ENCODE results near the gene ADAMTS3.

The ADAMTS3 gene

DNA sequence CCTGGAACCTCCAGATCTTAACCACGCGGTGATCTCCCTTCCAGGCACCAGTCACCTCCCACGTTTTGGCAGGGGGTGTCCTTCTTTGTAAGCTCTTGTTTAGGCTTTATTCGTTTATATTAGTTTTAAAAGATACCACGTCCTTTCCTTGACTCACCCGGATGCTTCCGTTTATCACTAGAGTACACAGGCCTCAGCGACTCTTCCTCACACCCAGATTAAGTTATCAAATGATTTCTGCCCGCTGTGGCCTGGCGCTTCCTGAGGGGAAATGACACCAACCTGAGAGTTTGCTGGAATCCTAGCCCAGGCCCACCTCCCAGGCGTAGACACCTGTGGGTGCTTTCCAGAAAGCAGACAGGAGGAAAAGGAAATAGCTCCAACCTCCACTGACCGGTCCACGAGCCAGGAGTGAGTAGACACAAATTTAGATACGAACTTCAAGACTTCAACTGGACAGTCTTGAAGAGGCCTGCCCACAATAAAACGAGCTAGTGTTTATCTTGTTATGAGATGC, 756 bp upstream of the ADAMTS3 start:
- no peaks in the 10 kb centered on the region for H3K9me3 ChIP-seq (ENCODE audit: insufficient read depth, low read depth, low read length)
- H3K27me3 ChIP-seq (ENCODE audit: insufficient read depth, low read length): 0 out of 2 replicates have a peak, but pooled peaks cover 3% of the 10 kb centered on the region
- H3K36me3 ChIP-seq (ENCODE audit: insufficient read depth, low read length): no peaks in the 10 kb centered on the region
- H3K4me3 ChIP-seq (ENCODE audit: low read length): peak overlapping the region; percentile 81
- peaks cover 17% of the 10 kb centered on the region for H3K4me1 ChIP-seq (ENCODE audit: insufficient read depth, low read length)
- peak overlapping the region; percentile 71; the same call in 1 of the 2 replicates for H3K9ac ChIP-seq (ENCODE audit: low read depth, low read length)
- WGBS: 45% methylated on average over 13 of the region's 15 CpGs
- H3K27ac ChIP-seq (ENCODE audit: low read depth, low read length): no peak overlapping the region

DNA sequence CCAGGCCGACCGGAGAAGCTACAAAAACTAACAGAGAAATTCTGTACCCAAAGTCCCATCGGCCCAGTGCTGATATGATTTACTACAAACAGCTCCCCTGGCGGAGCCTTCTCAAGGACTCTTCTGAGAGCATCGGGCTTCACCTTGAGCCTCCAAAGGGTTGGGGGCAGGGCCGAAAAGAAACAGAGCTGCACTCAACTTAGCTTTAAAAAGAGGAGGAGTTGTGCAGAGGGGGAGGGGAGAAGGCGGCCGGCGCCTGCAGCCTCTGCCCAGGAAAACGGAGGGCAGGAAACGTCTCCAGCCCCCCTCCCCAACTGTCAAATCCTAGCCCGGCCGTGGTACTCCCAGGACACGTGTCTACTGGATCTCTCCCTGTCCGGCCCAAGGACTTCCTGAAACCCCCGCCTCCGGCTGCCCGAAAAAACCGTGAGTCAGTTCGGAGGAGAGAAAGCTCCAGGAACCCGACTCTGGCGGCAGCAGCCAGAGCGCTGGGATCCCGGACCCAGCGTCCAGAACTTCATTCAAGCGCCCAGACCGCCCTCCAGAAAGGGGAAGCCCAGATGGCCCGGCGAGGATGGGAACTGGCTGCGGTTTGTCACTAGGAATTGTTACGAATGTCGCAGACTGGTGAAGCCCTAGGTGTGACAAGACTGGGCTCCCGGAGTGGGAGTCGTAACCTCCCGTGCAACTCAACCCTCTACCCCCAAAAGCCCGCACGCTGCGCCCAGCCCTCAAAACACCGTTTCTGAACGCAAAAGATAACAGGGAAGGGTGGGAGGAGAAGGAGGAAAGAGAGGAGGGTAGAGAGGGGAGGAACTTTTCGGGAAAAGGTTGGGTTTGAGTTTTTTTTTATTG, 973 bp downstream of the ADAMTS3 start:
- Histone ChIP-seq H3K4me1 (ENCODE audit: insufficient read depth, low read length) (peaks cover 17% of the 10 kb centered on the region), H3K36me3 (ENCODE audit: insufficient read depth, low read length) (no peaks in the 10 kb centered on the region), H3K9me3 (ENCODE audit: insufficient read depth, low read depth, low read length) (no peaks in the 10 kb centered on the region), H3K27ac (ENCODE audit: low read depth, low read length) (no peak overlapping the region; the same call in 1 of the 2 replicates), H3K27me3 (ENCODE audit: insufficient read depth, low read length) (0 out of 2 replicates have a peak, but pooled peaks cover 3% of the 10 kb centered on the region), H3K4me3 (ENCODE audit: low read length) (peak overlapping the region; percentile 81), H3K9ac (ENCODE audit: low read depth, low read length) (peak overlapping the region; percentile 57)
- WGBS: under 1% methylated on average over 40 of the region's 41 CpGs

DNA sequence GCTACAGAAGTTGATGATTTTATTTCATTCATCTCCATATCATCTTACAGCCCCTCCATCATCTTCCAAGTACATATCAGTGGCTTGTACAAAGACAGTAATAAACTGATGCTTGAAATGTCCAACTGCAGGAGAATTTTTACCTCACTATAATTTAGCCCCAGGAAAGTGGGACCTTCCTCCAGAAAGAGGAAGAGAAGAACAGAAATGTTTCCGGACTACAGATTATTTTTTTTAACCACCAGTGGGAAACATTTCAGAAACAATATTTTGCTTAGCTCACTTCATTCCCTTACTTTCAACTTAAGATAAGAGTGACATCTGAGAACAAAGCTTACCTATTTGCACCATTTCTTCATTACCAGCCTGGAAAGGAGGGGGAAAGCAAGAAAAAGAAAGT, 2.0 kb downstream of the ADAMTS3 start:
- peak overlapping the region; percentile 81 for H3K4me3 ChIP-seq (ENCODE audit: low read length)
- no peaks in the 10 kb centered on the region for H3K36me3 ChIP-seq (ENCODE audit: insufficient read depth, low read length)
- H3K9me3 ChIP-seq (ENCODE audit: insufficient read depth, low read depth, low read length): no peaks in the 10 kb centered on the region
- WGBS: 88% methylated on average over 1 of the region's 1 CpG
- peaks cover 17% of the 10 kb centered on the region for H3K4me1 ChIP-seq (ENCODE audit: insufficient read depth, low read length)
- H3K9ac ChIP-seq (ENCODE audit: low read depth, low read length): peak overlapping the region; percentile 57; the same call in 1 of the 2 replicates
- H3K27me3 ChIP-seq (ENCODE audit: insufficient read depth, low read length): 0 out of 2 replicates have a peak, but pooled peaks cover 3% of the 10 kb centered on the region
- no peak overlapping the region for H3K27ac ChIP-seq (ENCODE audit: low read depth, low read length)

DNA sequence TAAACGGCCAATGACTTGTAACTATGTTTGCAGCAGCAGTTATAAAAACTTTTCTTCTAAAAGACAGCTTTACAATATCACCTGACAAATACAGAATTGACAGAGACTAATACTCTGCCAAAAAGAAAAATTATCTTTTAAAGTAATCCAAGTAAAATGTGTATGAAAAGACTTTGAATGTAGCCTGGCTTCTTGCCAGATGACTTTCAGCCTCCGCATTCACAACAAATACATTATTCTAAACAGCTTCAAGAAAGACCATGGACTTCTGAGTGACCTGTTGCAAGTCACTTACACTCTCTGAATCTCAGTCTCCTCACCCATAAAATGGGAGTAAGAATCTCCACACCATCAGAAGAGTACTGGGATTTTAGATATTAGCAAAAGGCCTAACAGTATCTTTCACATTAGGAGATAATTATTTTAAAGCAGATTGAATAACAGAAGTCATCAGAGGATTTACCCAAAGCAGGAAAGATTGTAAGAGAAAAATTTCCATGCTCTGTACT, 2.5 kb downstream of the ADAMTS3 start:
- Histone ChIP-seq H3K9ac (ENCODE audit: low read depth, low read length) (no peak overlapping the region), H3K27ac (ENCODE audit: low read depth, low read length) (no peak overlapping the region), H3K27me3 (ENCODE audit: insufficient read depth, low read length) (0 out of 2 replicates have a peak, but pooled peaks cover 3% of the 10 kb centered on the region), H3K4me3 (ENCODE audit: low read length) (no peak overlapping the region), H3K4me1 (ENCODE audit: insufficient read depth, low read length) (peaks cover 17% of the 10 kb centered on the region), H3K36me3 (ENCODE audit: insufficient read depth, low read length) (no peaks in the 10 kb centered on the region), H3K9me3 (ENCODE audit: insufficient read depth, low read depth, low read length) (no peaks in the 10 kb centered on the region)
- 98% methylated on average over 2 of the region's 2 CpGs for WGBS

DNA sequence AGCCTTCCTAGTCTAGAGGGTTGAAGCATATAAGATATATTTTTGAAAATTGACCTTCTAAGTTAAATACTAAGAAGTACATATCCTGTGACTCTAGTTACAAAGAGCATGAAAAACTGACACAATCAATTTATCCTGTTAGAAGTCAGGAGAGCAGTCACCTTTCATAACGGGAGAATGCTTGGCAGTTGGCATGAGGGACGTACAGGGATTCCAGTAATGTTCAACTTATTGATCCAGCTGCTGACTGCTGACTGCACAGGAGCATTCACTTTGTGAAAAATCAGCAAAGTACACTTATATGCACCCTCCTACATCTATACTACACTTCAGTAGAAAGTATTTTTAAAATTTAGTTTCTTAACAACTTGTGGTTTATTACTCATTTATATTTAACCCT, 4.2 kb downstream of the ADAMTS3 start:
- Histone ChIP-seq H3K36me3 (ENCODE audit: insufficient read depth, low read length) (no peaks in the 10 kb centered on the region), H3K27ac (ENCODE audit: low read depth, low read length) (no peak overlapping the region), H3K4me1 (ENCODE audit: insufficient read depth, low read length) (peaks cover 13% of the 10 kb centered on the region), H3K9me3 (ENCODE audit: insufficient read depth, low read depth, low read length) (no peaks in the 10 kb centered on the region), H3K9ac (ENCODE audit: low read depth, low read length) (no peak overlapping the region), H3K27me3 (ENCODE audit: insufficient read depth, low read length) (no peaks in the 10 kb centered on the region), H3K4me3 (ENCODE audit: low read length) (no peak overlapping the region)
- WGBS: 93% methylated on average over 2 of the region's 2 CpGs

DNA sequence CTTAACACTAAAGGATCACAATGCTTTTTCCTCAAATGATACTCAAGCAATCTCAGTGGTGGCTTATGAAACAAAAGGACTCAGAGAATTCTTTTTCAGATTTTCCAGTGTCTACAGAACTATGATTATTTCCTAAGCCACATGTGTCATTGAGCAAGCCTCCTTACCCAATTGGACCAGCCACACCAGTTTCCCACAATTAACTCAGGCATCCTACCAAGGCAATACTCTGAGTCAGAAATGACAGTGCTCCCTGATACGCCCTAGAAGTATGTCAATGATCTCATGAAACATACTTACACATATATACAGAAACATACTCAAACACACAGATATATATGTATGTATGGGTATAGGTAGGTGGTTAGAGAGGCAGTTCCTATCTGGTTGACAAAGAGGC, 4.8 kb downstream of the ADAMTS3 start:
- no peaks in the 10 kb centered on the region for H3K9me3 ChIP-seq (ENCODE audit: insufficient read depth, low read depth, low read length)
- 80% methylated on average over 1 of the region's 1 CpG for WGBS
- no peak overlapping the region for H3K4me3 ChIP-seq (ENCODE audit: low read length)
- no peak overlapping the region for H3K9ac ChIP-seq (ENCODE audit: low read depth, low read length)
- no peak overlapping the region for H3K27ac ChIP-seq (ENCODE audit: low read depth, low read length)
- H3K27me3 ChIP-seq (ENCODE audit: insufficient read depth, low read length): no peaks in the 10 kb centered on the region
- H3K36me3 ChIP-seq (ENCODE audit: insufficient read depth, low read length): no peaks in the 10 kb centered on the region
- peaks cover 12% of the 10 kb centered on the region for H3K4me1 ChIP-seq (ENCODE audit: insufficient read depth, low read length)

DNA sequence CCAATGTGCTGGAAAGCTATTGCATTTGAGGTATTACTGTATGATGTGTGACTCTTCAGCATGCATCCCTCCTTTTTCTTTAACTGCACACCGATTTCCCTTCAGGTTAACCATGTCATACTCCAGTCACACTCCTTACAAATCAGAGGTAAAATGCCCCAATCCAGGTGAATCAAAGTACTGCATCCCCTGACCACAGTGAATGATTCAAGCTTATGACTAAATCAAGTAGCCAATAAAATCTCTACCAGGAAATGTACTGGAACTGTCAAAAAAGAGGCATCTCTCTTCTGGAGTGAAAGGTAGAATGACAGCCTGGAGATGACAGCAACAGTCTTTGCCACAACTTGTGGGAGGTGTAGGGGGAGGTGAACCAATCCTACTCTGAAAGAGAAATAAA, 10.4 kb downstream of the ADAMTS3 start:
- no peaks in the 10 kb centered on the region for H3K36me3 ChIP-seq (ENCODE audit: insufficient read depth, low read length)
- H3K4me3 ChIP-seq (ENCODE audit: low read length): no peak overlapping the region
- no peaks in the 10 kb centered on the region for H3K4me1 ChIP-seq (ENCODE audit: insufficient read depth, low read length)
- no peak overlapping the region for H3K9ac ChIP-seq (ENCODE audit: low read depth, low read length)
- 97% methylated on average over 1 of the region's 1 CpG for WGBS
- no peak overlapping the region for H3K27ac ChIP-seq (ENCODE audit: low read depth, low read length)
- H3K9me3 ChIP-seq (ENCODE audit: insufficient read depth, low read depth, low read length): no peaks in the 10 kb centered on the region
- H3K27me3 ChIP-seq (ENCODE audit: insufficient read depth, low read length): no peaks in the 10 kb centered on the region

DNA sequence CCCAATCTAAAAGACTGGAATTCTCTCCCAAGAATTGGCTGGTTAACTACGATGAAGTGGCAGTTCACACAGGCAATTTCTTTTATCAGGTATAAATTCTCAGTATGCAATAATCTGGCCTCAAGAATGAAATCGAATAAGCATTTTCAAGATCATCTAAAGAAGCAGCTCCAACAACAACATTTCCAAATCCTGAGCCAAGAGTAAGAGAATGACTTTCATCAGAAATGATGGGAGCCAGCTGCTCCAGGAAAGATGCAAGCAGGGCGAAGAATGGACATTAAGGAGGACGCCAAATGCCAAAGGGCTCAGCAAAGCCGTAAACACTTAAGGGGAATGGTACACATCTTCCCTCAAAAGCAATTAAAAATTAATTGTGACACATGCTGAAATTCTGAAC, 12.0 kb downstream of the ADAMTS3 start:
- no peak overlapping the region for H3K9ac ChIP-seq (ENCODE audit: low read depth, low read length)
- 97% methylated on average over 5 of the region's 5 CpGs for WGBS
- no peaks in the 10 kb centered on the region for H3K9me3 ChIP-seq (ENCODE audit: insufficient read depth, low read depth, low read length)
- H3K4me3 ChIP-seq (ENCODE audit: low read length): no peak overlapping the region
- no peaks in the 10 kb centered on the region for H3K27me3 ChIP-seq (ENCODE audit: insufficient read depth, low read length)
- H3K36me3 ChIP-seq (ENCODE audit: insufficient read depth, low read length): no peaks in the 10 kb centered on the region
- no peak overlapping the region for H3K27ac ChIP-seq (ENCODE audit: low read depth, low read length)
- H3K4me1 ChIP-seq (ENCODE audit: insufficient read depth, low read length): no peaks in the 10 kb centered on the region

DNA sequence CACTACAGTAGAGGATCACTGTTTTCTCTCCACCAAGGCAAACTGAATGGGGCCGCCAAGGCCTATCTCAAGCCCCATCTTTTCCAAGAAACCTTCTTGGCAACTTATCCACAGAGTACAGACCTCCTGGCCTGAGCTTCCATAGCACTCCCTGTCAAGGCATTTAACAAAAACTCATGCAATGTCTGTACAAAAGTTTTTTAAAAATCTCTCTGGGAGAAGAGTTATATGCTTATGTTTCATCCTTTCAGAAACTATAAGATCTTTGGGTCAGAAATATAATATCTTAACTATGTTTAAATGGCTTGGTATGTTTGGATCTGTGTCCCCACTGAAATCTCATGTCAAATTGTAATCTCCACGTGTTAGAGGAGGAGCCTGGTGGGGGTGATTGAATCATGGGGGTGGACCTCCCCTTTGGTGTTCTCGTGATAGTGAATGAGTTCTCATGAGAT, 13.6 kb downstream of the ADAMTS3 start:
- Histone ChIP-seq H3K36me3 (ENCODE audit: insufficient read depth, low read length) (no peaks in the 10 kb centered on the region), H3K27me3 (ENCODE audit: insufficient read depth, low read length) (no peaks in the 10 kb centered on the region), H3K4me1 (ENCODE audit: insufficient read depth, low read length) (no peaks in the 10 kb centered on the region), H3K27ac (ENCODE audit: low read depth, low read length) (no peak overlapping the region), H3K9ac (ENCODE audit: low read depth, low read length) (no peak overlapping the region), H3K4me3 (ENCODE audit: low read length) (no peak overlapping the region), H3K9me3 (ENCODE audit: insufficient read depth, low read depth, low read length) (no peaks in the 10 kb centered on the region)
- WGBS: 62% methylated on average over 3 of the region's 3 CpGs

DNA sequence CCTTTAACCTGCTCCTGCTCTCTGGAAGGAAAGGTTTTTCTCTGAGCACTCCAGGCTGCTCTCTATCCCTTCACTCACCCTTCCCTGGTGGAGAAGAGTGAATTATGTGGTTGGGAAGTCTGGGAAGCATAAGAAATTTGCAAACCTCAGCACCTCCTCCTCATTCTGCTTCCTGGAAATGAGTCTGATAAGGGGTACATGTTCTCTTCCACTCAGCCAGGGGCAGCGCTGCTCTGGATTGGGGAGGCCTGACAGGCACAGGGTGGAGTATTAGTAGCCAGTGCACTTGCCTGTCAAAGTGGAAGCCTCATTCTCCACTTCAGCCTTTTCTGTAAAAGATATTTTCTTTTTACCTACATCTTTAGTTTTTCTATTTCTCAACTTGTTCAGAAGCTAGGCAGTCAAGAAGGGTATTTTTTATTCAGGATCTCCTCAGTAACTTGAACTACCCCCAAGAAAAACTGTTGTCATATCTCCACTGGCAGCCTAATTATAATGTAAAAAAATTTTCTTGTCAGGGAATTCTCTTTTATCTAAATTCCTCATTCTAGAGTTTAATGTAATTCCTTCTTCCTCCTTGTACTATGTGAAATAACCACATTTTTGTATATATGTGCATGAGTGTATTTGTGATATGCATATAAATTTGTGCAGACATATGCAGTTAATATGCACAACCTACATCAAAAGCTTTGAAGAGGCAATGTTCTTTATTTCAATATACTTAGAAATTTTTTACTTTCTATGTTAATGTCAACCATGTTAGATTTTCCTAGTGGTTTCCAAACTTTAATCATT, 15.3 kb downstream of the ADAMTS3 start:
- Histone ChIP-seq H3K4me1 (ENCODE audit: insufficient read depth, low read length) (no peaks in the 10 kb centered on the region), H3K9ac (ENCODE audit: low read depth, low read length) (no peak overlapping the region), H3K9me3 (ENCODE audit: insufficient read depth, low read depth, low read length) (no peaks in the 10 kb centered on the region), H3K27me3 (ENCODE audit: insufficient read depth, low read length) (no peaks in the 10 kb centered on the region), H3K27ac (ENCODE audit: low read depth, low read length) (no peak overlapping the region), H3K36me3 (ENCODE audit: insufficient read depth, low read length) (no peaks in the 10 kb centered on the region), H3K4me3 (ENCODE audit: low read length) (no peak overlapping the region)
- 92% methylated on average over 1 of the region's 1 CpG for WGBS

DNA sequence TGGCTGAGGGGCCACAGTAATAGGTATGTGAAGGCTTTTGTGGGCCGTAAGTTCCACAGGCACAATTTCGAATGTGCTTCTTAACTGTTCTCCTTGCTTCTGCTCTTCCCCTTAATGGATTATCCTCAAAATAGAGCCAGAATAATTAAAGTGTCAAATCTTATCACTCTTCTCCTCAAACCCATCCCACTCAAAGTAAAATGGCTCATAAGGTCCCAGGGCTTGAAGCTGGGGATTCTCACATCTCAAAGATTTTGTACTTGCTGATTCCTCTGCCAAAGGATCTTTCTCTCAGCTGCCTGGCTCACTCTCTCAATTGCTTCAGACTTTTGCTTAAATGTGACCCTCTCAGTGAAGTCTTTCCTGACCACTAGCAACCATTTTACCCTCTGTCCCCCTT, 16.6 kb downstream of the ADAMTS3 start:
- no peaks in the 10 kb centered on the region for H3K36me3 ChIP-seq (ENCODE audit: insufficient read depth, low read length)
- WGBS: 82% methylated on average over 2 of the region's 2 CpGs
- no peaks in the 10 kb centered on the region for H3K27me3 ChIP-seq (ENCODE audit: insufficient read depth, low read length)
- H3K9ac ChIP-seq (ENCODE audit: low read depth, low read length): no peak overlapping the region
- H3K27ac ChIP-seq (ENCODE audit: low read depth, low read length): no peak overlapping the region
- no peaks in the 10 kb centered on the region for H3K9me3 ChIP-seq (ENCODE audit: insufficient read depth, low read depth, low read length)
- no peak overlapping the region for H3K4me3 ChIP-seq (ENCODE audit: low read length)
- H3K4me1 ChIP-seq (ENCODE audit: insufficient read depth, low read length): no peaks in the 10 kb centered on the region
